Endometrium (tissue), 2 donors: Measurements from ENCODE around the gene TMEM11.

ENCODE experiments used
- FAIRE-seq: peaks from 2 replicates; lab custom pipeline; 2012; peaks lifted over from hg19 to GRCh38; lab: Jason Lieb, UNC
- donor health status: control.
- donor health status: control.

The TMEM11 gene

DNA sequence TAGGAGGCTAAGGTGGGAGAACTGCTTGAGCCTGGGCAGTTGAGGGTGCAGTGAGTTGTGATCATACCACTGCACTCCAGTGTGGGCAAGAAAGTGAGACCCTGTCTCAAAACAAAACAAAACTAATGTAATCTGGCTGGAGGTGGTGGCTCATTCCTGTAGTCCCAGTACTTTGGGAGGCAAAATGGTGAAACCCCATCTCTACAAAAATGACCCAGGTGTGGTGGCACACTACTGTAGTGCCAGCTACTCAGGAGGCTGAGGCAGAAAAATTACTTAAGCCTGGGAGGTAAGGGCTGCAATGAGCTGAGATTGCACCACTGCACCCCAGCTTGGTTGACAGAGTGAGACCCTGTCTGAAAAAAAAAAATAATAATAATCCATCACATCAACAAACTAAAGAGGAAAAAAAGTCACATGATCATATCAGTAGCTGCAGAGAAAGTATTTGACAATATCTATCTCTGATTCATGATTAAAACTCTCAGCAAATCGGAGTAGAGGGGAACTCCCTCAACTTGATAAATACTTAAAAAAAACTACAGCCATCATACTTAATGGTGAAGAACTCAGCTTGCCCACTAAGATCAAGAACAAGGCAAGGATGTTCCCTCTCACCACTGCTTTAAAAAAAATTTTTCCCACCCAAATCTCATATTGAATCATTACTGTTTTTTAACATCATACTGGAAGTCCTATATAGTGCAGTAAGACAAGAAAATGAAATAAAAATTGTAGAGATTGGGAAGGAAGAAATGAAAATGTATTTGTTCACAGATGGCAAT is 56.2 kb downstream of the TMEM11 start:
- no peak for FAIRE-seq

DNA sequence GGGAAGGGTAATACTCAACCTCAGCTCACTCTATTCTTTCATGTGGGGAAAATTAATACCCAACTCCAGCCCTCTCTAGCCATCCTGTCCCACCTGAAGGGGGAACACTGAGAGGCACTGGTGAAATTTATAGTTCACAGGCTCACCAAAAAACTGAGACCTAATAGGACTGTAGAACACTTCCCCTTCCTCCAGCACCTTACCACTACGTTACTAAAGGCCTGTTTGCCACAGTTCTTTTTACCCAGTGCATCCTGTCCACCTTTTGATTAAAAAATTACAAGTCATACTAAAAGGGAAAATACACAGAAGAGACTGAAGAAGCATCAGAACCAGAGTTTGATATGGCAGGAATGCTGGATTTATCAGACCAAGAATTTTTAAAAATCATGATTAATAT is 61.2 kb downstream of the TMEM11 start:
- no peak for FAIRE-seq

DNA sequence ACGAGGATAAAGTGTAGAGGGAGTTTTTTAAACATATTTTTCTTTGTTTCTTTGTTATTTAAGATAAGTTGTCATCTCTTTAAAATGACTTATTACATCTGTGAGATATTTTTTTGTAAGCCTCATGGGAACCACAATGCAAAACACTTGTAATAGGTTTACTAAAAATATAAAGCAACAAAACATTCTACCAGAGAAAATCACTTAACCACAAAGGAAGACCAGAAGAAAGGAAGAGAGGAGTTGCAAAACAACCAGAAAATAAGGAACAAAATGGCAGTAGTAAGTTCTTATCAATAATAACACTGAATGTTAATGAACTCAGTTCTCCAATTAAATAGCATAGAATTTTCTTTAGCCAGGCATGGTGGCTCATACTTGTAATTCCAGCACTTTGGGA is 64.3 kb downstream of the TMEM11 start:
- no peak for FAIRE-seq
